NB4 (cell line): Measurements from ENCODE around the gene TMA7B.

Experiments used
- DNase-seq: peaks from one replicate; pipeline ENCODE4 v3.0.0; 2010; ENCODE audit warnings: low read depth
- H3K4me3 ChIP-seq: one replicate; pipeline ENCODE4 v1.5.1; 2011; ENCODE audit warnings: mild to moderate bottlenecking, low read depth, low read length, moderate library complexity
- CTCF ChIP-seq: IDR thresholded peaks from one replicate; pipeline ENCODE4 v1.5.1; 2012; ENCODE audit warnings: low read depth, low read length
- MYC ChIP-seq: IDR thresholded peaks from 2 replicates; pipeline ENCODE4 v1.6.1; 2011; ENCODE audit warnings: low read depth, low read length
- POLR2A ChIP-seq: IDR thresholded peaks from 2 replicates; pipeline ENCODE4 v1.6.1; 2011; ENCODE audit warnings: mild to moderate bottlenecking; ENCODE audit not compliant: insufficient read length; ENCODE audit errors: extremely low read depth
- TF ChIP-seq, protein P1 (sequence below): IDR thresholded peaks from 2 replicates; pipeline ENCODE4 v1.6.1; 2011; ENCODE audit warnings: low read depth, low read length

The TMA7B gene

DNA sequence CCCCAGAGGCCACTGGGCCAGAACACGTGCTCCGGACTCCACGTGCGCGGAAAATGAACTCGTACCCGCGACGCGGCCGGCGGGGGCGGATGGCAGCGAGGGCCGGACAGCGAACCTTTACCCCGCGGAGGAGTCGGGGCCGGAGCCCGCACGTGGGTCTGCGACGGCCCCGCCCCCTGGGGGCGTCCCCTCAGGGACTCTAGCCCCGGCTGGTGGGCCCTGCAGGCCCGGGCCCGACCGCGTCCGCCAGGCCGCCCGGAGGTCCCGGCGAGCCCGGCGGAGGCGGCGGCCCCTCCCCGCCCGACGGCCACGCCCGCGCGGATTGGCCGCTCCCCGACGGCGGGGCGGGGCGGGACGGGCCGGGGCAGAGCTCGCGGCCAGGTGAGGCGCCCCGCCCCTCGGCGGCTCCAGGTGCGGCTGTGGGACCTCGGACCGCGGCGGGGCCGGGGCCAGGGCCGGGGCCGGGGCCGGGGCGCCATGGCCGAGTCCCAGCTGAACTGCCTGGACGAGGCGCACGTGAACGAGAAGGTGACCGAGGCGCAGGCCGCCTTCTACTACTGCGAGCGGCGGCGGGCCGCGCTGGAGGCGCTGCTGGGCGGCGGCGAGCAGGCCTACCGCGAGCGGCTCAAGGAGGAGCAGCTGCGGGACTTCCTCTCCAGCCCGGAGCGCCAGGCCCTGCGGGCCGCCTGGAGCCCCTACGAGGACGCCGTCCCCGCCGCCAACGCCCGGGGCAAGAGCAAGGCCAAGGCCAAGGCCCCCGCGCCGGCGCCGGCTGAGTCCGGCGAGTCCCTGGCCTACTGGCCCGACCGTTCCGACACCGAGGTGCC, 34.6 kb downstream of the TMA7B start, which contains the start of gene FAM83F:
Gene FAM83F (plus strand): TSS at position 389 of the 827 bp plus-strand sequence. CDS start 89 bp downstream, at position 478.
- no peak for DNase-seq
- TF ChIP-seq, protein P1, sequence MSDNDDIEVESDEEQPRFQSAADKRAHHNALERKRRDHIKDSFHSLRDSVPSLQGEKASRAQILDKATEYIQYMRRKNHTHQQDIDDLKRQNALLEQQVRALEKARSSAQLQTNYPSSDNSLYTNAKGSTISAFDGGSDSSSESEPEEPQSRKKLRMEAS: no peak
- no peak for TF ChIP-seq MYC
- TF ChIP-seq POLR2A: no peak
- TF ChIP-seq CTCF: no peak
- no peak within 1 kb of the TSS for H3K4me3 ChIP-seq

DNA sequence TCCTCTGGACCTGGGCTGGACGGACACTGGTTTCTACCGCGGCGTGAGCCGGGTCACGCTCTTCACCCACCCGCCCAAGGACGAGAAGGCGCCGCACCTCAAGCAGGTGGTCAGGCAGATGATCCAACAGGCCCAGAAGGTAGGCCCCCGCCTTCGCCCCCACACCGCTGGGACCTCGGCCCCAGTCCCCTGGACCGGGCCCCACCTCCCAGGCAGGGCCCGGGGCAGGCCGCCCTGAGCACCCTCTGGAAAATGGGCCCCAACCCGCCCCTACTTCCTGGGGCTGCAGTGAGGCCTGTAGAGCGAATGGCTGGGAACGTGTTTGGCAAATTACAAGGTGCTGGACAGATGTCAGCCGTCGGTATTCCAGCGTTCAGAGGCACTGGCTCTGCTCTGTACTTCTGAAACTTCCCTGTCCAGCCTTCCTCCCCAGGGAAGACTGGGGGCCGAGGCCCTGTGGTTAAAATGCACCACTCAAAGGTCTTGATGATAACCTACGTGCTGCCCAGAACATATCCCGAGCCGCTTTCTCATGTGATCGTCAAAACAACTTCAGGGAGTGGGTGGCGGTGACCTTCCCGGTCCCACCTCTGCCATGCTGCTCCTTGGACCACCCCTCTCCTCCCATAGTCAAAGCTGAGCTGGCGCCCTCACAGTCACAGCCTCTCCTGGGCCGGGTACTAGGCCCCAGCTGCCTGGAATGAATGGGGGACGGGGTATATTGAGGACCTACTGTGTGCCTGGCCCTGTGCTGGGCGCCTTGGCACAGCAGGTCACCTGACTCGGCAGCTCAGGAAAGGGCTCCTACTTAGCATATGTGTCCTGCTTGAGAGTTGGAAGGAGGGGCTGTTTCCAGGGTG, 35.4 kb downstream of the TMA7B start:
- H3K4me3 ChIP-seq: no peak overlapping the region
- no peak for DNase-seq
- TF ChIP-seq MYC: no peak
- TF ChIP-seq, protein P1: no peak
- no peak for TF ChIP-seq POLR2A
- no peak for TF ChIP-seq CTCF

- H3K4me3 ChIP-seq: no peak overlapping the region
- TF ChIP-seq, protein P1: no peak
- no peak for TF ChIP-seq CTCF
- no peak for TF ChIP-seq POLR2A
- no peak for TF ChIP-seq MYC
- no peak for DNase-seq
These were observed 36.5 kb downstream of the TMA7B start for GRCh38 chr22:39996732-39997131.

GRCh38 chr22:39997421-39997820, 37.2 kb downstream of the TMA7B start:
- no peak overlapping the region for H3K4me3 ChIP-seq

More at GRCh38 chr22:39997421-39997820, 37.2 kb downstream of the TMA7B start:
- TF ChIP-seq, protein P1: no peak
- TF ChIP-seq POLR2A: no peak
- no peak for TF ChIP-seq CTCF
- TF ChIP-seq MYC: no peak
- DNase-seq: no peak
